ENCODE data around the gene ZFYVE1.

DNA sequence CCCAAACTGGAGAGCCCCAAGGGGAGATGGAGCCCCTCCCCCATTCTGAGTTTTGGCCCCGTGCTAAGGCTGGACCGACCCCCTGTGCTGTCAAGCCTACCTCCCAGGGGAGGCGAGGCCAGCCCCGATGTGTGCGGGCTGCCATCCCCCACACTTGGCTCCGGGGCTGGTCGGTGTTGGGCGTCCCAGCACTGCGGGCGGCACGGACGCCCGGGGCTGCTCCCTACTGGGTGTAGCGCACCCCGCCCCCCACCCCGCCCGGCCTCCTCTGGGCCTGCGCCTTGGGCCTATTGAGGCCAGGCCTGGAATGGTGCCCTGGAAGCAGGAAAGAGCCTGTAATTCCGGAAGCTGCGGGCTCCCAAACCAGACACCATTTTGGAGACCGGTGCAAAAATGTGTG is 98.0 kb downstream of the ZFYVE1 start:
- no peak for TF ChIP-seq ZBTB25 (CRISPR knock-in tag; IDR thresholded peaks at IDR 0.05)
- no peak for TF ChIP-seq ZBTB40 (IDR thresholded peaks at IDR 0.05)
- no peak for TF ChIP-seq ZBTB40 (CRISPR knock-in tag; IDR thresholded peaks at IDR 0.05)
- TF ChIP-seq SRF (IDR thresholded peaks at IDR 0.05; ENCODE audit: low read depth, low read length), result no peak
- no peak for TF ChIP-seq ZNF343 (CRISPR knock-in tag; IDR thresholded peaks at IDR 0.05)

Measured in HepG2 (cell line).